HepG2 (cell line): Measurements from ENCODE around the gene PTCH1.

Experiments
- FOXA1 ChIP-seq, 2 experiments: fragments of 450-650 bp in 1 of 2; sonication (generic) in 1 of 2; formaldehyde crosslinking in 1 of 2; IDR thresholded peaks; 2 replicates each; pipeline versions ENCODE4 v1.4.0 to v1.6.1; 2016 to 2020; ENCODE audit warnings: missing genetic modification reagents in 1 of 2
- RAD21 ChIP-seq: fragments of 450-650 bp; formaldehyde crosslinking; IDR thresholded peaks from 2 replicates; pipeline ENCODE4 v1.5.0; 2020; ENCODE audit warnings: mild to moderate bottlenecking

DNA sequence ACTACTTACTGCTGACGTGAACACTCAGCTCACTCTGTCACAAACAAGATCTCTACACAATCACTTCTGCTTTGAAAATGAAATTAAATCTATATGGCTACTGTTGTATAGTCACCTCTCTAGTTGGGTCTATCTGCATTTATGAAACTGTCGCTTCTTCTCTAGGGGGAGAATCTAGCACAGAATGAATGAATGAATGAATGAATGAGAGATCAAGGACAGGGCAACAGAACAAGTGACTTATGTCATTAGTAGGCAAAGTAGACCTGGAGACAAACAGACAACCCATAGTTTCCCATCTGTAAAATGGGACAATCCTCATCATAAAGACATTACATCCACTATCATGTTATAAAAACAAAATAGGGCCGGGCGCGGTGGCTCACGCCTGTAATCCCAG, 13.4 kb downstream of the PTCH1 start:
- TF ChIP-seq FOXA1 (IDR thresholded peaks at IDR 0.05) (no peak), FOXA1 (CRISPR knock-in tag; IDR thresholded peaks at IDR 0.05) (no peak), RAD21 (CRISPR knock-in tag) (no peak)
